ENCODE measurements around the gene CNDP1.

The CNDP1 gene

DNA sequence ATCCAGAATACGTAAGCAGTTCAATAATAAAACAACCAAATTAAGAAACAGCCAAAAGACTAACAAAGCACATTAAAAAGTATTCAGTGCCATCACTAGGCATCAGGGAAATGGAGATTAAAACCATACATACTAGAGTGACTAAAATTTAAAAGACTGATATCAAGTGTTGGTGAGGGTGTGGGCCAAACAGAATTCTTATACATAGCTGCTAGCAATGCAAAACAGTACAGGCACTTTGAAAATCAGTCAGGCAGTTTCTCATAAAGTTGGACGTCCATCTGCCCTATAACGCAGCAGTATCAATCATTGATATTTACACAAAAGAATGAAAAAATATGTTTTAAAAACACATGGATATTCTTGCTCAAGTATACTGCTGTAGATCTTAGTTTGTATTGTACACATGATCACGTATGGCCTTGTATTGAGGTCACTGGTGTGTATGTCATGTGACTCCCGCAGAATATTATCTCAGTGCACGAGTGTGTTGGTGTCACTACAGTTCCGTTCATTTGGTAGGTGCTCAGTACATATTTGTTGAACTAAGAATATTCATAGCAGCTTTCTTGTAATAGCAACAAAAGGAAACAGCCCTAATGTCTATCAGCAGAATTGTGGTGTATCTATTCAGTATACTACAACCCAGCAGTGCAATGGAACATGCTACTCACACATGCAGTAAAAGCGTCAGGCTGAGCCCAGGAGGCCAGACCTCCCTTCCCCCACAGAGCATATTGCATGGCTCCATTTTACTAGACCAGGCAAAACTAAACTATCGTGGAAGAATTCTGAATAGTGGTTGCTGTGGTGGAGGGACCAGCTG is 92.0 kb downstream of the CNDP1 start:
- no peak for DNase-seq (ENCODE audit: low read depth)

DNA sequence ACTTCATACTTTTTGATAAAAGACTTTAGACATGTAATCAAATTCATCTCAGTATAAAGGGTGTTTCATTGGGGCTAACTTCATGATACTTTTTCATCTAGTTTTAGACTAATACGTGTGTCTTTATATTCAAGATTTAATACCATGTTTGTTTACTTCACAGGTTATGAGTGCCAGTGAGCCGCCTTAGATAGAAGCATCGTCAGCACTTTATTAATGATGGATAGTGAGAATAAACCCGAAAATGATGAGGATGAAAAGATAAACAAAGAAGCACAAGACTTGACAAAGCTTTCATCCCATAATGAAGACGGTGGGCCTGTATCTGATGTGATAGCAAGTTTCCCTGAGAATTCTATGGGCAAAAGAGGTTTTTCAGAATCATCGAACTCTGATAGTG is 96.5 kb downstream of the CNDP1 start:
- DNase-seq (ENCODE audit: low read depth), result no peak

DNA sequence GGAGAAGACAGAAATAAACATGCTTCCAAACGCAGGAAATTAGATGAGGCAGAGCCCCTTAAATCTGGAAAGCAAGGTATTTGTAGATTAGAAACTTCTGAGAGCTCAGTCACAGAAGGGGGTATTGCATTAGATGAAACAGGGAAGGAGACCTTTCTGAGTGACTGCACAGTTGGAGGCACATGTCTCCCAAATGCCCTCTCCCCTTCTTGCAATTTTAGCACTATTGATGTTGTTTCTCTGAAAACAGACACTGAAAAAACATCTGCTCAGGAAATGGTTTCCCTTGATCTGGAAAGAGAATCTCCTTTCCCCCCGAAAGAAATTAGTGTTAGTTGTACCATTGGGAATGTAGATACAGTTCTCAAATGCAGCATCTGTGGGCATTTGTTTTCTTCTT is 96.9 kb downstream of the CNDP1 start:
- DNase-seq (ENCODE audit: low read depth), result no peak

DNA sequence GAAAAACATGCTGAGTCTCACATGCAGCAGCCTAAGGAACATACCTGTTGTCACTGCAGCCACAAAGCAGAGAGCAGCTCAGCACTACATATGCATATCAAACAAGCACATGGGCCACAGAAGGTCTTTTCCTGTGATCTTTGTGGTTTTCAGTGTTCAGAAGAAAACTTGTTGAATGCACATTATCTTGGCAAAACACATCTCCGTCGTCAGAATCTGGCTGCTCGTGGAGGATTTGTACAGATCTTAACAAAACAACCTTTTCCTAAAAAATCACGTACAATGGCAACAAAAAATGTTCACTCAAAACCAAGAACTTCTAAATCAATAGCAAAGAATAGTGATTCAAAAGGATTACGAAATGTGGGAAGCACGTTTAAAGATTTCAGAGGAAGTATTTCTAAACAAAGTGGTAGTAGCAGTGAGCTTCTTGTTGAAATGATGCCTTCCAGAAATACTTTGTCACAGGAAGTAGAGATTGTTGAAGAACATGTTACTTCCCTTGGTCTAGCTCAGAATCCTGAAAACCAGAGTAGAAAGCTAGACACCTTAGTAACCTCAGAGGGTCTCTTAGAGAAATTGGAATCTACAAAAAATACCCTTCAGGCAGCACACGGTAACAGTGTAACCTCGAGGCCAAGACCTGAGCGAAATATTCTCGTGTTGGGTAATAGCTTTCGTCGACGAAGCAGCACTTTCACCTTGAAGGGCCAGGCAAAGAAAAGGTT is 97.5 kb downstream of the CNDP1 start:
- no peak for DNase-seq (ENCODE audit: low read depth)

DNA sequence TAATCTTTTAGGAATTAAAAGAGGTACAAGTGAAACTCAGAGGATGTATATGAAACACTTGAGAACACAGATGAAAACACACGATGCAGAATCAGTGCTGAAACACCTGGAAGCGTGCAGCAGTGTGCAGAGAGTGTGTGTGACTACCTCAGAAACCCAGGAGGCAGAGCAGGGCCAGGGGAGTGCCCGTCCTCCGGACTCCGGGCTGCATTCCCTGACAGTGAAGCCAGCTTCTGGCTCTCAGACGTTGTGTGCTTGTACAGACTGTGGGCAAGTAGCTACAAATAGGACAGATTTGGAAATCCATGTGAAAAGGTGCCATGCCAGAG is 98.0 kb downstream of the CNDP1 start:
- no peak for DNase-seq (ENCODE audit: low read depth)

DNA sequence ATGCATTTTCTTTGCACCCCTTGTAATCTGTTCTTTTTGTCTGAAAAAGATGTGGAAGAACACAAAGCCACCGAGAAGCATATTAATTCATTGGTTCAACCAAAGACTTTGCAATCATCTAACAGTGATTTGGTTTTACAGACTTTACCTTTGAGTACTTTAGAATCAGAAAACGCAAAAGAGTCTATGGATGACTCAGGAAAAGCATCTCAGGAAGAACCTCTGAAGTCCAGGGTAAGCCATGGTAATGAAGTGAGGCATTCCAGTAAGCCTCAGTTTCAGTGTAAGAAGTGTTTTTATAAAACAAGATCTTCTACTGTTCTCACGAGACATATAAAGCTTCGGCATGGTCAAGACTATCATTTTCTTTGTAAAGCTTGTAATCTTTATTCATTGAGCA is 98.6 kb downstream of the CNDP1 start:
- DNase-seq (ENCODE audit: low read depth), result no peak

DNA sequence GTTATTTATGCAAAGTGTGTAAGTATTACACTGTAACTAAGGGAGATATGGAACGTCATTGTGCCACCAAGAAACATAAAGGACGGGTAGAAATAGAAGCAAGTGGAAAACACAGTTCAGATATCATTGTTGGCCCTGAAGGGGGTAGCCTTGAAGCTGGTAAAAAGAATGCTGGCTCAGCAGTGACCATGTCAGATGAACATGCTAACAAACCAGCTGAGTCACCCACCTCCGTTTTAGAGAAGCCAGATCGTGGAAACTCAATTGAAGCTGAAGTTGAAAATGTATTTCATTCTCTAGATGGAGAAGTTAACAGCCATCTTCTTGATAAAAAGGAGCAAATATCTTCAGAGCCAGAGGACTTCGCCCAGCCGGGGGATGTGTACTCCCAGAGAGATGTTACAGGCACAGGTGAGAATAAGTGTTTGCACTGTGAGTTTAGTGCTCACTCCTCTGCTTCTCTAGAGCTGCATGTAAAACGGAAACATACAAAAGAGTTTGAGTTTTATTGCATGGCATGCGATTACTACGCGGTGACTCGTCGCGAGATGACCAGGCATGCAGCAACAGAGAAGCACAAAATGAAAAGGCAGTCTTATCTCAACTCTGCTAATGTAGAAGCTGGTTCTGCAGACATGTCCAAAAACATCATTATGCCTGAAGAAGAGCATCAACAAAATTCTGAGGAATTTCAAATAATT is 99.5 kb downstream of the CNDP1 start:
- DNase-seq (ENCODE audit: low read depth), result no peak

DNA sequence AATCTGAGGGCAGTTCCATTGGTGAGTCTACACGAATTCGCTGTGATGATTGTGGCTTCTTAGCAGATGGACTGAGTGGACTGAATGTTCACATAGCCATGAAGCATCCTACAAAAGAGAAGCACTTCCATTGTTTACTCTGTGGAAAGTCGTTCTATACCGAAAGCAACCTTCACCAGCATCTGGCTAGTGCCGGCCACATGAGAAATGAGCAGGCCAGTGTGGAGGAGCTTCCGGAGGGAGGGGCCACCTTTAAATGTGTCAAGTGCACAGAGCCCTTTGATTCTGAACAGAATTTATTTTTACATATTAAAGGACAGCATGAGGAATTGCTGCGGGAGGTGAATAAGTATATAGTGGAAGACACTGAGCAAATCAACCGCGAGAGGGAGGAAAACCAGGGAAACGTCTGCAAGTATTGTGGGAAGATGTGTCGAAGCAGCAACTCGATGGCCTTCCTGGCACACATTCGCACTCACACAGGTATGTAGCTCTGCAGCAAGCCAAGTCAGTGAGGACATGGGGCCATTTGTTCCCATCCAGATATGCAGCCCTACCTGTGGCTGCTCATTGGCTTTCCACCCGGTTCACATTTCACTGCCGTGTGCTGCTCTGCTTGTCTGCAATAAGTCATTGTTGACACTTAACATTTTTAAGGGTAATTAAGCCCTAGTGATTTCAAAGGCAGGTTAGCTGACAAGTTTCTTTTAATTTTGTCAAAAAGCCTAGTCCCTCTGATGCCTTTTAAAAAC is 101.1 kb downstream of the CNDP1 start:
- no peak for DNase-seq (ENCODE audit: low read depth)

All from GM04504 (cell line).